Muscle of leg (tissue), 11 donors: Measurements from ENCODE around the gene CDC37L1. TPM values are rescaled to one million over a fixed set of nuclear protein-coding genes. Genes with fewer than 3 reads are reported as not detected.

Experiments
- DNase-seq: peaks from one replicate; pipeline ENCODE4 v3.0.0; 2013
- H3K27ac ChIP-seq: one replicate; pipeline ENCODE4 v1.5.1; 2013; ENCODE audit warnings: mild to moderate bottlenecking, low read length, control low read depth
- H3K27me3 ChIP-seq: one replicate; pipeline ENCODE4 v1.6.1; 2013; ENCODE audit warnings: low read length; ENCODE audit not compliant: control insufficient read depth, insufficient read depth
- H3K36me3 ChIP-seq: one replicate; pipeline ENCODE4 v1.6.1; 2013; ENCODE audit warnings: low read length; ENCODE audit not compliant: control insufficient read depth, insufficient read depth
- H3K4me1 ChIP-seq: one replicate; pipeline ENCODE4 v1.6.1; 2013; ENCODE audit warnings: low read length; ENCODE audit not compliant: control insufficient read depth, insufficient read depth
- H3K4me3 ChIP-seq: one replicate; pipeline ENCODE4 v1.5.1; 2013; ENCODE audit warnings: low read length, control low read depth
- H3K9me3 ChIP-seq: replicated peaks from 2 replicates; pipeline ENCODE4 v1.6.1; 2013; ENCODE audit warnings: low read depth, low read length; ENCODE audit not compliant: control insufficient read depth
- WGBS: methylation state at CpG from one replicate; pipeline ENCODE4 v1.1.5; 2013; ENCODE audit warnings: missing lambda C conversion rate; ENCODE audit not compliant: insufficient coverage; 5-methylcytosine and 5-hydroxymethylcytosine counted together
- polyA plus RNA-seq, 8 donors: library from polyadenylated mRNA; unstranded; fragments of 120-200 nt; gene quantifications; one replicate each; pipeline versions ENCODE4 v1.2.1 to v1.2.3, GENCODE V29; 2013; ENCODE audit warnings: inconsistent platforms in 1 of 8, low replicate concordance in 1 of 8; ENCODE audit not compliant: insufficient read length in 8 of 8, insufficient read depth in 1 of 8
- total RNA-seq: library from RNA; stranded (reverse); fragments of 120-200 nt; gene quantifications from one replicate; pipeline ENCODE4 v1.2.4, GENCODE V29; 2013

The CDC37L1 gene
- total and polyA plus RNA-seq, 9 donors, result 18.3 to 26.7 (median 21.6) TPM

- Histone ChIP-seq H3K27me3 (peaks cover 4% of the 10 kb centered on the region), H3K36me3 (no peaks in the 10 kb centered on the region), H3K27ac (peak within 1 kb of the TSS; percentile 31), H3K4me1 (peaks cover 11% of the 10 kb centered on the region), H3K9me3 (no peaks in the 10 kb centered on the region), H3K4me3 (peak within 1 kb of the TSS; percentile 39)
- 2% methylated on average over 25 of the region's 36 CpGs for WGBS
- peak; percentile 85 for DNase-seq
These were observed 13.2 kb upstream of the CDC37L1 start, which contains the start of gene SPATA6L for GRCh38 chr9:4666042-4666699. SPATA6L (minus strand) TSS chr9:4666480; CDS start chr9:4666250, 230 bp downstream.

DNA sequence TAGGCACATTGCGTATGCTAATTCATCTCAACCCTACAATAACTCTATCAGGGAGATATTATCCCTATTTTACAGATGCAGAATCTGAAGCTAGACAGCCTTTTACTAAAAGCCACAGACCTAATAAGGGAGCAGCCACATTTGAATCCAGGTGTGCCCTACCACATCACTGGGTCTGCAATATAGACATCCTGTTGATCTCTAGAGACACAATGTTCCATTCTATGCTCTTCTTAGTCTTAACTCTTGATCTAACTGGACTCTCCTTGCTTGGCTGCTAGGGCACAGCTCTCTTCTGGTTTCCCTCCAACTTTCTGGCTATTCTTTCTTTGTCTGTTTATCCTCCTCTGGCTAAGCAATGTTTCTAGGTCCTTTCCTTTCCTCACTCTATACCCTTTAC, 11.7 kb upstream of the CDC37L1 start:
- DNase-seq, result no peak
- Histone ChIP-seq H3K27me3 (peaks cover 4% of the 10 kb centered on the region), H3K4me1 (peaks cover 9% of the 10 kb centered on the region), H3K4me3 (no peak overlapping the region), H3K27ac (no peak overlapping the region), H3K9me3 (no peaks in the 10 kb centered on the region), H3K36me3 (no peaks in the 10 kb centered on the region)
- no CpG with 5 or more reads among the region's 1 CpG for WGBS

DNA sequence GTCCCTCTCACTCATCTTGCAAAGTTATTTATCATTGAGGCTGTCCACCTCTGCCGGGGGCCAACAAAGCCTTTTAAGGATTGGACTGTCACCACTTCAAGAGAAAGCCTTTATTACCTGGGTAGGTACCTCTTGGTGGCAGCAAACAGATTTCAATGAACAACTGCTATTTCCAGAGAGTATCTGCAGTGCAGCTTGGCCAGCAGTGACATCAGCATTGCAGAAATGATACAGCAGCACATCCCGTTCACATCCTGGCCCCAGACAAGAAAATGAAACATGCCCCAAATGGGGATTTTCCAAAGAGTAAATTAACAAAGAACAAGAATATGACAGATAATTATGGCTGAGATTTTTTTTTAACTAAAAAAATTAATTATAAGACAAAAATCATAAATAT, 10.8 kb upstream of the CDC37L1 start:
- no peaks in the 10 kb centered on the region for H3K9me3 ChIP-seq
- no peak overlapping the region for H3K27ac ChIP-seq
- H3K4me3 ChIP-seq, result no peak overlapping the region
- DNase-seq, result no peak
- H3K27me3 ChIP-seq, result peaks cover 4% of the 10 kb centered on the region
- peaks cover 3% of the 10 kb centered on the region for H3K4me1 ChIP-seq
- 90% methylated on average over 1 of the region's 2 CpGs for WGBS
- H3K36me3 ChIP-seq, result no peaks in the 10 kb centered on the region

- Histone ChIP-seq H3K9me3 (no peaks in the 10 kb centered on the region), H3K27me3 (peaks cover 4% of the 10 kb centered on the region), H3K27ac (no peak overlapping the region), H3K4me1 (peaks cover 3% of the 10 kb centered on the region), H3K4me3 (no peak overlapping the region), H3K36me3 (no peaks in the 10 kb centered on the region)
- DNase-seq, result no peak
These were observed 9.5 kb upstream of the CDC37L1 start for GRCh38 chr9:4669890-4670289.

DNA sequence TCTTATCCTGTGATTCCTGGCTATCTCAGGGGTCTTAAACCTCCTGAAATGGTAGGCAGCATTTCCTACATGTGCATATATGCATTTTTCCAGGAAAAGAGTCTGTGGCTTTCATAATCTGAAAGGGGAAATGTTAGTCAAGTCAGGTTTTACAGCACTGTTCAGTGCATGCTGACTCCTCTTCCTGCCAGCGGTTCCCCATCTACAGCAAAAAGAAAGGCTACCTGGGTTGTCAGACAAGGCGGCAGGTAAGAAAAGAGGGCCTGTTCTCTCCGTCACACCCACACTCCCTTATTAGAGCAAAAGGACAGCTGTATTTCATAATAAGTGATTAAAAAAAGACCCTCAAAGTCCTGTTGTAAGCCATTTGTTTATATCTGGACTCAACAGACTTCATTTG, 8.8 kb upstream of the CDC37L1 start:
- Histone ChIP-seq H3K4me1 (peaks cover 3% of the 10 kb centered on the region), H3K27me3 (peaks cover 4% of the 10 kb centered on the region), H3K4me3 (no peak overlapping the region), H3K36me3 (no peaks in the 10 kb centered on the region), H3K27ac (no peak overlapping the region), H3K9me3 (no peaks in the 10 kb centered on the region)
- no CpG with 5 or more reads among the region's 3 CpGs for whole genome bisulfite sequencing
- no peak for DNase-seq

DNA sequence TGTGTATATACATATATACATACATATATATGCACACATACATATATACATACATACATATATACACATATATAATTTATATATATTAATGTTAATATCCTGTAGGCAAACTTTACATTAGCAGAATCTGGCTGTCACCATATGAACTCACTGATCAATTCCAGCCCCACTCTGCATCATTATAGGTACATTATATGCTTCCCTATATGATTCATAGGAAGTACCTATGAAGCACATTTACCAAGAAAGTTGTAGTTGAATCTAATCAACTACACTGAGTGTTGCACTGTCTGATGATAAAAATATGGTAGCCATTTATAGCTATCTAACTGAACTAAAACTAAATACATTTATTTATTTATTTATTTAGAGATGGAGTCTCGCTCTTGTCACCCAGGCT, 7.6 kb upstream of the CDC37L1 start:
- DNase-seq, result no peak
- H3K27ac ChIP-seq, result no peak overlapping the region
- H3K9me3 ChIP-seq, result no peaks in the 10 kb centered on the region
- 100% methylated on average over 1 of the region's 1 CpG for WGBS
- no peaks in the 10 kb centered on the region for H3K36me3 ChIP-seq
- H3K4me1 ChIP-seq, result no peaks in the 10 kb centered on the region
- H3K4me3 ChIP-seq, result no peak overlapping the region
- H3K27me3 ChIP-seq, result peaks cover 4% of the 10 kb centered on the region

DNA sequence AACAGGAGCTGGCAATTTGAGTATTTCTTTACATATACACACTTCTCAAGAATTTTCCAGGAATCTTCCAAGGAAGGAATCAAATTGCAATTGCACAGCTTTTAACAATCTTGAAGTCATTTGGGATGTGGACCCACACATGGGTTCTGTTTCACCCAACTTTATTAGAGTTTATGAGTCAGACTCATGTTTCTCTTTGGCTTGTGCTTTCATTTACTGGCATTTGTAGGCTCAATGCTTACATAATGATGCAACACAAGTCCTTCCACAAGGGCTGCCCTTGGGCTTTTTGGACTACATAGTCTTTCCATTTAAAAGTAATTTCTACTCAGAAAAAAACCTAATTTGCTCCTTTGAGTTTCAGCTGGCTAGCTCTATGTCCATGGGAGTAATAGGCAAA, 4.6 kb upstream of the CDC37L1 start:
- Histone ChIP-seq H3K27ac (no peak overlapping the region), H3K4me1 (no peaks in the 10 kb centered on the region), H3K27me3 (no peaks in the 10 kb centered on the region), H3K9me3 (no peaks in the 10 kb centered on the region), H3K36me3 (no peaks in the 10 kb centered on the region), H3K4me3 (no peak overlapping the region)
- DNase-seq, result peak; percentile 59

GRCh38 chr9:4677392-4677791, 2.0 kb upstream of the CDC37L1 start:
- DNase-seq, result no peak
- 88% methylated on average over 2 of the region's 3 CpGs for WGBS
- Histone ChIP-seq H3K27ac (peak overlapping the region; percentile 35), H3K27me3 (no peaks in the 10 kb centered on the region), H3K4me1 (peaks cover 3% of the 10 kb centered on the region), H3K4me3 (no peak overlapping the region), H3K36me3 (no peaks in the 10 kb centered on the region), H3K9me3 (no peaks in the 10 kb centered on the region)

- peaks cover 2% of the 10 kb centered on the region for H3K36me3 ChIP-seq
- DNase-seq, result peak; percentile 68
- H3K4me1 ChIP-seq, result peaks cover 3% of the 10 kb centered on the region
- WGBS, result 0% methylated on average over 7 of the region's 16 CpGs
- peak overlapping the region; percentile 86 for H3K4me3 ChIP-seq
- H3K27ac ChIP-seq, result peak overlapping the region; percentile 97
- no peaks in the 10 kb centered on the region for H3K9me3 ChIP-seq
- no peaks in the 10 kb centered on the region for H3K27me3 ChIP-seq
These were observed 596 bp upstream of the CDC37L1 start for GRCh38 chr9:4678679-4679267.

GRCh38 chr9:4680173-4680525, 780 bp downstream of the CDC37L1 start:
- H3K4me1 ChIP-seq, result peaks cover 3% of the 10 kb centered on the region
- H3K27me3 ChIP-seq, result no peaks in the 10 kb centered on the region
- peak overlapping the region; percentile 97 for H3K27ac ChIP-seq
- WGBS, result 0% methylated on average over 3 of the region's 10 CpGs
- H3K4me3 ChIP-seq, result peak overlapping the region; percentile 86
- H3K9me3 ChIP-seq, result no peaks in the 10 kb centered on the region
- H3K36me3 ChIP-seq, result peaks cover 7% of the 10 kb centered on the region
- peak; percentile 43 for DNase-seq
